GM10266 (cell line): ENCODE results near the gene WNT7A.

Source experiments
- DNase-seq: peaks from one replicate; pipeline ENCODE4 v3.0.0; 2012; ENCODE audit errors: extremely low spot score
- CTCF ChIP-seq: IDR thresholded peaks from 2 replicates; pipeline ENCODE4 v1.5.1; 2012; ENCODE audit warnings: mild to moderate bottlenecking, low read depth; ENCODE audit not compliant: control insufficient read depth, insufficient read depth; ENCODE audit errors: missing control alignments

The WNT7A gene

DNA sequence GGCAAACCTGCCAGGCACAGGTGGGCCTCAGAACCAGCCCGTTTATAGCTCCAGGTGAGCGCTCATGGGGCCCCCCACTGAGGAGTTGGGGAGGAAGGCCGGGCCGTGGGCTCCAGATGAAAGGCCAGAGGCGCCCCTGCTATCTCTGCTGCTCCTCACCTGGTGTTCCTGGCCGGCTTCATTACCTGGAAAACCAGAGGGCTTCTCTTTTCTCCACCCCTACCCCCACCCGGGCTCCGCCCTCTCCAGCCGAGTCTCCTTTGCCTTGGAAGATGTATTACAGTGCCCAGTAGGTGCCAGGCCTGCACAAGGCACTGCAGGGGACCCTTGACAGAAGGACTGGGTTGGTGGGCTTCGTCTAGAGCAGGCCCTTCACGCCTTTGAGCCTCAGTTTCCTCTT lies 111.4 kb downstream of the WNT7A start:
- DNase-seq, result no peak
- TF ChIP-seq CTCF, result no peak

DNA sequence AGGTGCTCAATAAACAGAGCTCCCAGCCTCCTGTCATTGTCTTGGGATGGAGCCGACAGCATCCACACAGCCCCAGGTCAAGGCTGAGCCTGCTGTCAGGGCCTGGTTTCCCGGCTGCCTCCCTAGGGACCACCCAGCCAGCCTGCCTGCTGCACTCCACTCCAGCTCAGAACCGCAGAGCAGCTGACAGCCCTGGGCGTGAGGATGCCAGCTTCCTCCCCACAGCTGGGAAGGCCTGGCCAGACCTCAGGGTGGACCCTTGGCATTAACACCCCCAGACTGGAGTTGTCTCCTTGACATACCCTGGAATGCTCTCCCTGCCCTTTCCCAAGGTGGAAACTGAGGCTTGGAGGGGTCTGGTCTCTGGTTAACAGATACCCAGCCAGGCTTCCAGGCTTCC lies 112.0 kb downstream of the WNT7A start:
- TF ChIP-seq CTCF, result no peak
- DNase-seq, result no peak

GRCh38 chr3:13767030-13767429 lies 112.8 kb downstream of the WNT7A start:
- TF ChIP-seq CTCF, result no peak
- DNase-seq, result no peak
